BLaER1 treated with 17β-estradiol and CSF1 and Interleukin-3, amounts not matched to agents 10 nM and 100 nM (cell line): ENCODE data around the gene SLC38A1.

Experiments used
- H3K27ac ChIP-seq, 11 experiments: shearing (Covaris generic); formaldehyde crosslinking; 2 replicates each; pipeline ENCODE4 v1.8.1; 2022
- H3K27me3 ChIP-seq, 11 experiments: shearing (Covaris generic); formaldehyde crosslinking; 2 replicates each; pipeline ENCODE4 v1.8.1; 2022
- H3K36me3 ChIP-seq, 11 experiments: shearing (Covaris generic); formaldehyde crosslinking; 2 replicates each; pipeline ENCODE4 v1.8.1; 2022
- H3K4me1 ChIP-seq, 10 experiments: shearing (Covaris generic); formaldehyde crosslinking; 2 replicates each; pipeline ENCODE4 v1.8.1; 2022
- H3K4me2 ChIP-seq, 11 experiments: shearing (Covaris generic); formaldehyde crosslinking; 2 replicates each; pipeline ENCODE4 v1.8.1; 2022
- H3K4me3 ChIP-seq, 10 experiments: shearing (Covaris generic); formaldehyde crosslinking; 2 replicates each; pipeline ENCODE4 v1.8.1; 2022
- H3K9ac ChIP-seq, 11 experiments: shearing (Covaris generic); formaldehyde crosslinking; 2 replicates each; pipeline ENCODE4 v1.8.1; 2022
- H3K9me3 ChIP-seq, 11 experiments: shearing (Covaris generic); formaldehyde crosslinking; replicated peaks in 1 of 11; 2 replicates each; pipeline ENCODE4 v1.8.1; 2022
- H4K20me1 ChIP-seq, 11 experiments: shearing (Covaris generic); formaldehyde crosslinking; 2 replicates each; pipeline ENCODE4 v1.8.1; 2022
- Cebpa-rat ChIP-seq, 11 experiments: shearing (Covaris generic); IDR thresholded peaks; 2 replicates each; pipeline ENCODE4 v1.8.1; 2022

The SLC38A1 gene

GRCh38 chr12:46154221-46154985 is 114.4 kb downstream of the SLC38A1 start:
- H3K27ac ChIP-seq, result no peak overlapping the region
- no peak for TF ChIP-seq Cebpa-rat (IDR thresholded peaks at IDR 0.05)

GRCh38 chr12:46153268-46153872 is 115.5 kb downstream of the SLC38A1 start:
- Histone ChIP-seq H3K9me3 (peaks cover 12 to 18% (median 17%) of the 10 kb centered on the region in 11 experiments; a peak in 21 of 22 replicates), H4K20me1 (no peaks in the 10 kb centered on the region), H3K4me2 (no peak overlapping the region), H3K27ac (no peak overlapping the region), H3K27me3 (no peaks in the 10 kb centered on the region), H3K36me3 (no peaks in the 10 kb centered on the region), H3K4me3 (no peak overlapping the region), H3K4me1 (peaks cover 0 to 9% (median 4%) of the 10 kb centered on the region in 10 experiments; a peak in 6 of 20 replicates), H3K9ac (no peak overlapping the region)
- TF ChIP-seq Cebpa-rat (IDR thresholded peaks at IDR 0.05), result no peak

More at GRCh38 chr12:46154221-46154985, 114.4 kb downstream of the SLC38A1 start:
- Histone ChIP-seq H3K9me3 (peaks cover 12 to 18% (median 17%) of the 10 kb centered on the region in 11 experiments; a peak in 21 of 22 replicates), H3K4me1 (peaks cover 0 to 9% (median 4%) of the 10 kb centered on the region in 10 experiments; a peak in 6 of 20 replicates), H3K4me2 (no peak overlapping the region), H3K4me3 (no peak overlapping the region), H3K27me3 (no peaks in the 10 kb centered on the region), H4K20me1 (no peaks in the 10 kb centered on the region), H3K36me3 (no peaks in the 10 kb centered on the region), H3K9ac (no peak overlapping the region)

GRCh38 chr12:46152456-46152855 is 116.4 kb downstream of the SLC38A1 start:
- Histone ChIP-seq H3K36me3 (no peaks in the 10 kb centered on the region), H3K4me3 (no peak overlapping the region), H3K27me3 (no peaks in the 10 kb centered on the region), H3K9me3 (peaks cover 12 to 16% (median 16%) of the 10 kb centered on the region in 11 experiments; a peak in 21 of 22 replicates), H3K4me2 (no peak overlapping the region), H4K20me1 (no peaks in the 10 kb centered on the region), H3K27ac (no peak overlapping the region), H3K4me1 (peaks cover 0 to 9% (median 4%) of the 10 kb centered on the region in 10 experiments; a peak in 6 of 20 replicates), H3K9ac (no peak overlapping the region)
- TF ChIP-seq Cebpa-rat (IDR thresholded peaks at IDR 0.05), result no peak

GRCh38 chr12:46150735-46151134 is 118.1 kb downstream of the SLC38A1 start:
- no peak for TF ChIP-seq Cebpa-rat (IDR thresholded peaks at IDR 0.05)
- Histone ChIP-seq H3K9me3 (no peaks in the 10 kb centered on the region), H3K4me3 (no peak overlapping the region), H3K4me2 (0 out of 22 replicates have a peak overlapping the region, but pooled peaks of 1 of the 11 experiments have one; percentile 4), H3K27ac (no peak overlapping the region), H3K27me3 (no peaks in the 10 kb centered on the region), H3K4me1 (peaks cover 0 to 9% (median 4%) of the 10 kb centered on the region in 10 experiments; a peak in 6 of 20 replicates), H3K36me3 (no peaks in the 10 kb centered on the region), H4K20me1 (no peaks in the 10 kb centered on the region), H3K9ac (no peak overlapping the region)

- no peak overlapping the region for H3K27ac ChIP-seq
- H3K27me3 ChIP-seq, result no peaks in the 10 kb centered on the region
- no peaks in the 10 kb centered on the region for H3K36me3 ChIP-seq
- no peaks in the 10 kb centered on the region for H4K20me1 ChIP-seq
- H3K4me3 ChIP-seq, result no peak overlapping the region
- no peaks in the 10 kb centered on the region for H3K9me3 ChIP-seq
- no peak overlapping the region for H3K4me2 ChIP-seq
- H3K9ac ChIP-seq, result no peak overlapping the region
- H3K4me1 ChIP-seq, result peaks cover 0 to 9% (median 4%) of the 10 kb centered on the region in 10 experiments; a peak in 6 of 20 replicates
- no peak for TF ChIP-seq Cebpa-rat (IDR thresholded peaks at IDR 0.05)
Measured at GRCh38 chr12:46149905-46150304, 118.9 kb downstream of the SLC38A1 start.

GRCh38 chr12:46149079-46149464 is 119.8 kb downstream of the SLC38A1 start:
- Histone ChIP-seq H3K27me3 (no peaks in the 10 kb centered on the region), H3K9ac (no peak overlapping the region), H3K36me3 (no peaks in the 10 kb centered on the region), H3K27ac (no peak overlapping the region), H4K20me1 (no peaks in the 10 kb centered on the region), H3K4me2 (no peak overlapping the region), H3K4me1 (peaks cover 0 to 9% (median 4%) of the 10 kb centered on the region in 10 experiments; a peak in 6 of 20 replicates), H3K4me3 (no peak overlapping the region), H3K9me3 (no peaks in the 10 kb centered on the region)
- no peak for TF ChIP-seq Cebpa-rat (IDR thresholded peaks at IDR 0.05)

- Histone ChIP-seq H4K20me1 (no peaks in the 10 kb centered on the region), H3K27ac (no peak overlapping the region)
- TF ChIP-seq Cebpa-rat (IDR thresholded peaks at IDR 0.05), result no peak
Measured at GRCh38 chr12:46148327-46149078, 120.3 kb downstream of the SLC38A1 start.

GRCh38 chr12:46147144-46147543 is 121.7 kb downstream of the SLC38A1 start:
- no peak overlapping the region for H3K27ac ChIP-seq
- peaks cover 0 to 9% (median 4%) of the 10 kb centered on the region in 10 experiments; a peak in 6 of 20 replicates for H3K4me1 ChIP-seq
- no peaks in the 10 kb centered on the region for H3K36me3 ChIP-seq
- H3K4me3 ChIP-seq, result no peak overlapping the region
- H3K9ac ChIP-seq, result no peak overlapping the region
- H4K20me1 ChIP-seq, result no peaks in the 10 kb centered on the region
- no peaks in the 10 kb centered on the region for H3K9me3 ChIP-seq
- no peak overlapping the region for H3K4me2 ChIP-seq
- no peaks in the 10 kb centered on the region for H3K27me3 ChIP-seq
- no peak for TF ChIP-seq Cebpa-rat (IDR thresholded peaks at IDR 0.05)

More at GRCh38 chr12:46148327-46149078, 120.3 kb downstream of the SLC38A1 start:
- no peaks in the 10 kb centered on the region for H3K9me3 ChIP-seq
- no peak overlapping the region for H3K4me3 ChIP-seq
- no peaks in the 10 kb centered on the region for H3K36me3 ChIP-seq
- H3K9ac ChIP-seq, result no peak overlapping the region
- H3K27me3 ChIP-seq, result no peaks in the 10 kb centered on the region
- no peak overlapping the region for H3K4me2 ChIP-seq
- peaks cover 0 to 9% (median 4%) of the 10 kb centered on the region in 10 experiments; a peak in 6 of 20 replicates for H3K4me1 ChIP-seq

GRCh38 chr12:46145881-46146280 is 123.0 kb downstream of the SLC38A1 start:
- no peaks in the 10 kb centered on the region for H3K9me3 ChIP-seq
- no peak overlapping the region for H3K4me3 ChIP-seq
- H3K36me3 ChIP-seq, result no peaks in the 10 kb centered on the region
- no peaks in the 10 kb centered on the region for H4K20me1 ChIP-seq
- H3K4me1 ChIP-seq, result peaks cover 0 to 3% (median 3%) of the 10 kb centered on the region in 10 experiments; a peak in 6 of 20 replicates
- TF ChIP-seq Cebpa-rat (IDR thresholded peaks at IDR 0.05), result no peak
- H3K27ac ChIP-seq, result no peak overlapping the region
- H3K4me2 ChIP-seq, result no peak overlapping the region
- no peak overlapping the region for H3K9ac ChIP-seq
- H3K27me3 ChIP-seq, result no peaks in the 10 kb centered on the region
